ENCODE results near the gene RAB40B. TPM values are rescaled to one million over a fixed set of nuclear protein-coding genes. Genes with fewer than 3 reads are reported as not detected.

Gene RAB40B
- total and polyA plus RNA-seq, 4 donors, result 2.9 to 12.1 (median 10.5) TPM

- peaks cover 4 to 15% (median 12%) of the 10 kb centered on the region in 4 donors for H3K36me3 ChIP-seq (ENCODE audit: control insufficient read depth in 4 of 4, insufficient read depth in 3 of 4, low read depth in 1 of 4, low read length in 3 of 4)
These were observed 45.1 kb upstream of the RAB40B start for GRCh38 chr17:82743344-82744219.

More at GRCh38 chr17:82743344-82744219, 45.1 kb upstream of the RAB40B start:
- DNase-seq (ENCODE audit: low spot score), result no peak
- 96% methylated on average over 16 of the region's 16 CpGs for WGBS
- Histone ChIP-seq H3K4me3 (ENCODE audit: low read depth in 1 of 3, low read length in 3 of 3) (no peak overlapping the region), H3K9me3 (ENCODE audit: control insufficient read depth in 4 of 4, low read length in 3 of 4) (peaks cover 0 to 4% (median 0%) of the 10 kb centered on the region in 4 donors), H3K27me3 (ENCODE audit: control insufficient read depth in 4 of 4, insufficient read depth in 4 of 4, low read length in 3 of 4) (no peaks in the 10 kb centered on the region), H3K4me1 (ENCODE audit: control insufficient read depth in 4 of 4, insufficient read depth in 4 of 4, low read length in 3 of 4) (peaks cover 3 to 28% (median 6%) of the 10 kb centered on the region in 4 donors), H3K27ac (ENCODE audit: low read depth in 1 of 2, low read length in 2 of 2) (no peak overlapping the region), H3K9ac (ENCODE audit: low read depth in 1 of 2, low read length in 2 of 2) (no peak overlapping the region)
- TF ChIP-seq YY1 (IDR thresholded peaks at IDR 0.05), result no peak
- no peak for TF ChIP-seq FOXA1 (IDR thresholded peaks at IDR 0.05)
- TF ChIP-seq, protein P1, sequence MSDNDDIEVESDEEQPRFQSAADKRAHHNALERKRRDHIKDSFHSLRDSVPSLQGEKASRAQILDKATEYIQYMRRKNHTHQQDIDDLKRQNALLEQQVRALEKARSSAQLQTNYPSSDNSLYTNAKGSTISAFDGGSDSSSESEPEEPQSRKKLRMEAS (IDR thresholded peaks at IDR 0.05), result no peak
- TF ChIP-seq TAF1 (conservative IDR thresholded peaks at IDR 0.05), result no peak
- TF ChIP-seq HNF4G (IDR thresholded peaks at IDR 0.05), result no peak
- no peak for TF ChIP-seq RXRA (IDR thresholded peaks at IDR 0.05)
- TF ChIP-seq, protein P2, sequence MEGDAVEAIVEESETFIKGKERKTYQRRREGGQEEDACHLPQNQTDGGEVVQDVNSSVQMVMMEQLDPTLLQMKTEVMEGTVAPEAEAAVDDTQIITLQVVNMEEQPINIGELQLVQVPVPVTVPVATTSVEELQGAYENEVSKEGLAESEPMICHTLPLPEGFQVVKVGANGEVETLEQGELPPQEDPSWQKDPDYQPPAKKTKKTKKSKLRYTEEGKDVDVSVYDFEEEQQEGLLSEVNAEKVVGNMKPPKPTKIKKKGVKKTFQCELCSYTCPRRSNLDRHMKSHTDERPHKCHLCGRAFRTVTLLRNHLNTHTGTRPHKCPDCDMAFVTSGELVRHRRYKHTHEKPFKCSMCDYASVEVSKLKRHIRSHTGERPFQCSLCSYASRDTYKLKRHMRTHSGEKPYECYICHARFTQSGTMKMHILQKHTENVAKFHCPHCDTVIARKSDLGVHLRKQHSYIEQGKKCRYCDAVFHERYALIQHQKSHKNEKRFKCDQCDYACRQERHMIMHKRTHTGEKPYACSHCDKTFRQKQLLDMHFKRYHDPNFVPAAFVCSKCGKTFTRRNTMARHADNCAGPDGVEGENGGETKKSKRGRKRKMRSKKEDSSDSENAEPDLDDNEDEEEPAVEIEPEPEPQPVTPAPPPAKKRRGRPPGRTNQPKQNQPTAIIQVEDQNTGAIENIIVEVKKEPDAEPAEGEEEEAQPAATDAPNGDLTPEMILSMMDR (IDR thresholded peaks at IDR 0.05; ENCODE audit: low read depth, low read length, missing input control), result no peak
- TF ChIP-seq HNF4A (conservative IDR thresholded peaks at IDR 0.05), result no peak
- TF ChIP-seq, protein P3, sequence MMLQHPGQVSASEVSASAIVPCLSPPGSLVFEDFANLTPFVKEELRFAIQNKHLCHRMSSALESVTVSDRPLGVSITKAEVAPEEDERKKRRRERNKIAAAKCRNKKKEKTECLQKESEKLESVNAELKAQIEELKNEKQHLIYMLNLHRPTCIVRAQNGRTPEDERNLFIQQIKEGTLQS (IDR thresholded peaks at IDR 0.05), result no peak
- TF ChIP-seq NR2F2 (IDR thresholded peaks at IDR 0.05), result no peak
- TF ChIP-seq FOXA2 (IDR thresholded peaks at IDR 0.05), result no peak
- no peak for TF ChIP-seq SP1 (IDR thresholded peaks at IDR 0.05)
- no peak for TF ChIP-seq GABPA (IDR thresholded peaks at IDR 0.05 in 1 of 2, conservative IDR thresholded peaks at IDR 0.05 in 1 of 2)
- no peak for TF ChIP-seq RAD21 (IDR thresholded peaks at IDR 0.05)
- TF ChIP-seq REST (IDR thresholded peaks at IDR 0.05), result no peak
- no peak for TF ChIP-seq EGR1 (IDR thresholded peaks at IDR 0.05; ENCODE audit: low read depth in 2 of 2)
- TF ChIP-seq, protein P4, sequence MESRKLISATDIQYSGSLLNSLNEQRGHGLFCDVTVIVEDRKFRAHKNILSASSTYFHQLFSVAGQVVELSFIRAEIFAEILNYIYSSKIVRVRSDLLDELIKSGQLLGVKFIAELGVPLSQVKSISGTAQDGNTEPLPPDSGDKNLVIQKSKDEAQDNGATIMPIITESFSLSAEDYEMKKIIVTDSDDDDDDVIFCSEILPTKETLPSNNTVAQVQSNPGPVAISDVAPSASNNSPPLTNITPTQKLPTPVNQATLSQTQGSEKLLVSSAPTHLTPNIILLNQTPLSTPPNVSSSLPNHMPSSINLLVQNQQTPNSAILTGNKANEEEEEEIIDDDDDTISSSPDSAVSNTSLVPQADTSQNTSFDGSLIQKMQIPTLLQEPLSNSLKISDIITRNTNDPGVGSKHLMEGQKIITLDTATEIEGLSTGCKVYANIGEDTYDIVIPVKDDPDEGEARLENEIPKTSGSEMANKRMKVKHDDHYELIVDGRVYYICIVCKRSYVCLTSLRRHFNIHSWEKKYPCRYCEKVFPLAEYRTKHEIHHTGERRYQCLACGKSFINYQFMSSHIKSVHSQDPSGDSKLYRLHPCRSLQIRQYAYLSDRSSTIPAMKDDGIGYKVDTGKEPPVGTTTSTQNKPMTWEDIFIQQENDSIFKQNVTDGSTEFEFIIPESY (IDR thresholded peaks at IDR 0.05), result no peak

Data from liver (tissue), 9 donors.